Mesothelial cell of epicardium (in vitro differentiated cells): ENCODE results near the gene TNS1. TPM values are rescaled to one million over a fixed set of nuclear protein-coding genes. Genes with fewer than 3 reads are reported as not detected.

Experiments
- DNase-seq, 2 experiments: peaks; one replicate each; pipeline ENCODE4 v3.0.0; 2021; ENCODE audit warnings: low spot score in 2 of 2; ENCODE audit not compliant: unreplicated experiment in 2 of 2
- H3K27ac Mint-ChIP-seq: 2 replicates; pipeline ENCODE4 v1.8.0; 2021; ENCODE audit warnings: mixed read lengths
- H3K27me3 Mint-ChIP-seq: 2 replicates; pipeline ENCODE4 v1.8.0; 2021; ENCODE audit warnings: low read depth, mixed read lengths
- H3K36me3 Mint-ChIP-seq: 2 replicates; pipeline ENCODE4 v1.8.0; 2021; ENCODE audit warnings: mixed read lengths
- H3K4me1 Mint-ChIP-seq: 2 replicates; pipeline ENCODE4 v1.8.0; 2021; ENCODE audit warnings: mixed read lengths
- H3K4me3 Mint-ChIP-seq: 2 replicates; pipeline ENCODE4 v1.8.0; 2021; ENCODE audit warnings: mild to moderate bottlenecking, moderate library complexity, mixed read lengths
- H3K9me3 Mint-ChIP-seq: 2 replicates; pipeline ENCODE4 v1.8.0; 2021; ENCODE audit warnings: mixed read lengths
- CTCF ChIP-seq: fragments of 200-600 bp; sonication (generic); IDR thresholded peaks from one replicate; pipeline ENCODE4 v1.5.0; 2021; ENCODE audit warnings: antibody characterized with exemption; ENCODE audit not compliant: unreplicated experiment
- total RNA-seq: library from RNA; stranded (reverse); gene quantifications from 3 replicates; pipeline ENCODE4 v1.2.1, GENCODE V29; 2021

Gene TNS1
- total RNA-seq, 1 donor from 2014 or later, result 130 TPM

- no peaks in the 10 kb centered on the region for H3K36me3 Mint-ChIP-seq
- no peak for TF ChIP-seq CTCF
- H3K4me3 Mint-ChIP-seq, result peak overlapping the region; percentile 68
Measured at GRCh38 chr2:218010984-218011652, 8.3 kb upstream of the TNS1 start.

GRCh38 chr2:218010140-218010983, 7.6 kb upstream of the TNS1 start:
- Mint-ChIP-seq H3K36me3 (no peaks in the 10 kb centered on the region), H3K9me3 (no peaks in the 10 kb centered on the region), H3K4me3 (peak overlapping the region; percentile 71), H3K27ac (peak overlapping the region; percentile 64), H3K4me1 (peaks cover 38% of the 10 kb centered on the region), H3K27me3 (peaks cover 45% of the 10 kb centered on the region)
- DNase-seq, result peak; percentile 46 to 73
- peak; percentile 37 for TF ChIP-seq CTCF

More at GRCh38 chr2:218010984-218011652, 8.3 kb upstream of the TNS1 start:
- H3K4me1 Mint-ChIP-seq, result peaks cover 42% of the 10 kb centered on the region
- H3K9me3 Mint-ChIP-seq, result no peaks in the 10 kb centered on the region
- DNase-seq, result peak in 1 of 2 experiments; percentile 76
- peaks cover 44% of the 10 kb centered on the region for H3K27me3 Mint-ChIP-seq
- H3K27ac Mint-ChIP-seq, result peak overlapping the region; percentile 64

- H3K9me3 Mint-ChIP-seq, result no peaks in the 10 kb centered on the region
- peaks cover 47% of the 10 kb centered on the region for H3K27me3 Mint-ChIP-seq
- TF ChIP-seq CTCF, result no peak
- peaks cover 35% of the 10 kb centered on the region for H3K4me1 Mint-ChIP-seq
- H3K4me3 Mint-ChIP-seq, result peak overlapping the region; percentile 71
- no peak overlapping the region for H3K27ac Mint-ChIP-seq
- H3K36me3 Mint-ChIP-seq, result no peaks in the 10 kb centered on the region
- DNase-seq, result no peak
Measured at GRCh38 chr2:218009765-218010139, 7.0 kb upstream of the TNS1 start.

GRCh38 chr2:218009231-218009630, 6.4 kb upstream of the TNS1 start:
- TF ChIP-seq CTCF, result no peak
- DNase-seq, result no peak
- peaks cover 47% of the 10 kb centered on the region for H3K27me3 Mint-ChIP-seq
- no peak overlapping the region for H3K27ac Mint-ChIP-seq
- no peaks in the 10 kb centered on the region for H3K36me3 Mint-ChIP-seq
- peak overlapping the region; percentile 71 for H3K4me3 Mint-ChIP-seq
- no peaks in the 10 kb centered on the region for H3K9me3 Mint-ChIP-seq
- H3K4me1 Mint-ChIP-seq, result peaks cover 36% of the 10 kb centered on the region

GRCh38 chr2:218008060-218009040, 5.6 kb upstream of the TNS1 start:
- H3K4me3 Mint-ChIP-seq, result no peak overlapping the region
- H3K36me3 Mint-ChIP-seq, result no peaks in the 10 kb centered on the region
- peaks cover 40% of the 10 kb centered on the region for H3K27me3 Mint-ChIP-seq
- TF ChIP-seq CTCF, result no peak
- no peak for DNase-seq
- H3K27ac Mint-ChIP-seq, result no peak overlapping the region
- no peaks in the 10 kb centered on the region for H3K9me3 Mint-ChIP-seq
- H3K4me1 Mint-ChIP-seq, result peaks cover 43% of the 10 kb centered on the region
